ENCODE results near the gene TBPL2.

GRCh38 chr14:55404173-55404854 is 36.1 kb downstream of the TBPL2 start:
- TF ChIP-seq CTCF (IDR thresholded peaks at IDR 0.05) (no peak), POLR2A (IDR thresholded peaks at IDR 0.05) (no peak)
